Thyroid gland (tissue), 4 donors: ENCODE results near the gene KHDC3L.

Experiments used
- POLR2A ChIP-seq, 2 donors: fragments of 450-650 bp; IDR thresholded peaks; one replicate each; pipeline ENCODE4 v1.6.1; 2017; ENCODE audit warnings: antibody characterized with exemption in 2 of 2, mild to moderate bottlenecking in 2 of 2, moderate library complexity in 1 of 2
- TF ChIP-seq, protein P1 (sequence below), 6 experiments: fragments of 200-600 bp in 3 of 6; fragments of 450-650 bp in 3 of 6; sonication (generic) in 3 of 6; IDR thresholded peaks; one replicate each; pipeline ENCODE4 v1.5.1; 2016 to 2019; ENCODE audit warnings: antibody characterized with exemption in 6 of 6, mild to moderate bottlenecking in 2 of 6, inconsistent platforms in 1 of 6, moderate library complexity in 1 of 6

DNA sequence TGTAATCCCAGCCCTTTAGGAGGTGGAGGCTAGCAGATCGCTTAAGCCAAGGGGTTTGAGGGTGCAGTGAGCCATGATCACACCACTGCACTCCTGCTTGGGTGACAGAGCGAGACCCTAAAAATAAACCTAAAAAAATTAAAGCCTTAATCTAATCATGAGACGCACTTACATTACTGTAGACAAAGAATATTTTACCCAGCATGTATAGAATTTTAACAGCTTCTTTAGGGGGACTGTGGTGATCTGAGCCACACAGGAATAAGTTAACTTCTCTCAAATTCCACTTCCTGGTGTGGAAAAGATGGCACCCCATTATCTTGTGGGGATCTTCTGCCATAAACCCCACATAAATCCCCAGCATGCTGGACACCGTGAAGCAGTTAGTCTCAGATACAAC is 9.5 kb downstream of the KHDC3L start:
- TF ChIP-seq, protein P1, sequence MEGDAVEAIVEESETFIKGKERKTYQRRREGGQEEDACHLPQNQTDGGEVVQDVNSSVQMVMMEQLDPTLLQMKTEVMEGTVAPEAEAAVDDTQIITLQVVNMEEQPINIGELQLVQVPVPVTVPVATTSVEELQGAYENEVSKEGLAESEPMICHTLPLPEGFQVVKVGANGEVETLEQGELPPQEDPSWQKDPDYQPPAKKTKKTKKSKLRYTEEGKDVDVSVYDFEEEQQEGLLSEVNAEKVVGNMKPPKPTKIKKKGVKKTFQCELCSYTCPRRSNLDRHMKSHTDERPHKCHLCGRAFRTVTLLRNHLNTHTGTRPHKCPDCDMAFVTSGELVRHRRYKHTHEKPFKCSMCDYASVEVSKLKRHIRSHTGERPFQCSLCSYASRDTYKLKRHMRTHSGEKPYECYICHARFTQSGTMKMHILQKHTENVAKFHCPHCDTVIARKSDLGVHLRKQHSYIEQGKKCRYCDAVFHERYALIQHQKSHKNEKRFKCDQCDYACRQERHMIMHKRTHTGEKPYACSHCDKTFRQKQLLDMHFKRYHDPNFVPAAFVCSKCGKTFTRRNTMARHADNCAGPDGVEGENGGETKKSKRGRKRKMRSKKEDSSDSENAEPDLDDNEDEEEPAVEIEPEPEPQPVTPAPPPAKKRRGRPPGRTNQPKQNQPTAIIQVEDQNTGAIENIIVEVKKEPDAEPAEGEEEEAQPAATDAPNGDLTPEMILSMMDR (IDR thresholded peaks at IDR 0.05): no peak
- no peak for TF ChIP-seq POLR2A (IDR thresholded peaks at IDR 0.05)
